Activated T-cell treated with anti-CD3 and anti-CD28 coated beads, Interleukin-2, amount 50 U/mL, for 24 hours (primary cell): ENCODE measurements around the gene CBX7.

Experiments
- DNase-seq: peaks from one replicate; pipeline ENCODE4 v3.0.0-alpha.2; 2020
- H3K27ac Mint-ChIP-seq: 2 replicates; pipeline ENCODE4 v1.8.0; 2020; ENCODE audit warnings: mild to moderate bottlenecking, mixed read lengths
- H3K27me3 Mint-ChIP-seq: 2 replicates; pipeline ENCODE4 v1.8.0; 2020; ENCODE audit warnings: mixed read lengths
- H3K36me3 Mint-ChIP-seq: 2 replicates; pipeline ENCODE4 v1.8.0; 2020; ENCODE audit warnings: low read depth, mixed read lengths
- H3K4me1 Mint-ChIP-seq: 2 replicates; pipeline ENCODE4 v1.8.0; 2020; ENCODE audit warnings: low read depth, mixed read lengths
- H3K4me3 Mint-ChIP-seq: 2 replicates; pipeline ENCODE4 v1.8.0; 2020; ENCODE audit warnings: mild to moderate bottlenecking, moderate library complexity, mixed read lengths
- H3K9me3 Mint-ChIP-seq: 2 replicates; pipeline ENCODE4 v1.8.0; 2020; ENCODE audit warnings: mixed read lengths

CBX7 gene

GRCh38 chr22:39130152-39130704, 22.3 kb downstream of the CBX7 start:
- Mint-ChIP-seq H3K4me3 (no peak overlapping the region), H3K36me3 (peaks cover 21% of the 10 kb centered on the region), H3K9me3 (no peaks in the 10 kb centered on the region), H3K27me3 (no peaks in the 10 kb centered on the region), H3K4me1 (peaks cover 4% of the 10 kb centered on the region), H3K27ac (no peak overlapping the region)
- DNase-seq, result no peak

GRCh38 chr22:39129746-39130145, 22.7 kb downstream of the CBX7 start:
- Mint-ChIP-seq H3K27ac (no peak overlapping the region), H3K9me3 (no peaks in the 10 kb centered on the region), H3K4me3 (no peak overlapping the region), H3K4me1 (peaks cover 3% of the 10 kb centered on the region), H3K36me3 (peaks cover 19% of the 10 kb centered on the region), H3K27me3 (no peaks in the 10 kb centered on the region)
- DNase-seq, result no peak

- no peak overlapping the region for H3K27ac Mint-ChIP-seq
- peaks cover 3% of the 10 kb centered on the region for H3K4me1 Mint-ChIP-seq
- peaks cover 19% of the 10 kb centered on the region for H3K36me3 Mint-ChIP-seq
- no peak overlapping the region for H3K4me3 Mint-ChIP-seq
- no peaks in the 10 kb centered on the region for H3K9me3 Mint-ChIP-seq
- DNase-seq, result no peak
- H3K27me3 Mint-ChIP-seq, result no peaks in the 10 kb centered on the region
Observed at GRCh38 chr22:39129081-39129480, 23.4 kb downstream of the CBX7 start.

GRCh38 chr22:39128508-39128907, 24.0 kb downstream of the CBX7 start:
- no peak overlapping the region for H3K4me3 Mint-ChIP-seq
- H3K27me3 Mint-ChIP-seq, result no peaks in the 10 kb centered on the region
- no peaks in the 10 kb centered on the region for H3K9me3 Mint-ChIP-seq
- DNase-seq, result no peak
- H3K27ac Mint-ChIP-seq, result no peak overlapping the region
- H3K4me1 Mint-ChIP-seq, result peaks cover 3% of the 10 kb centered on the region
- H3K36me3 Mint-ChIP-seq, result peaks cover 16% of the 10 kb centered on the region

- Mint-ChIP-seq H3K4me3 (no peak overlapping the region), H3K4me1 (peaks cover 13% of the 10 kb centered on the region), H3K36me3 (no peaks in the 10 kb centered on the region), H3K27me3 (no peaks in the 10 kb centered on the region), H3K9me3 (no peaks in the 10 kb centered on the region), H3K27ac (no peak overlapping the region)
- DNase-seq, result no peak
Observed at GRCh38 chr22:39125622-39126021, 26.9 kb downstream of the CBX7 start.

GRCh38 chr22:39123751-39124581, 28.5 kb downstream of the CBX7 start:
- peaks cover 15% of the 10 kb centered on the region for H3K4me1 Mint-ChIP-seq
- H3K36me3 Mint-ChIP-seq, result no peaks in the 10 kb centered on the region
- no peak overlapping the region for H3K4me3 Mint-ChIP-seq
- H3K27me3 Mint-ChIP-seq, result no peaks in the 10 kb centered on the region
- no peak for DNase-seq
- no peaks in the 10 kb centered on the region for H3K9me3 Mint-ChIP-seq
- no peak overlapping the region for H3K27ac Mint-ChIP-seq

- Mint-ChIP-seq H3K4me3 (no peak overlapping the region), H3K36me3 (no peaks in the 10 kb centered on the region), H3K9me3 (no peaks in the 10 kb centered on the region), H3K4me1 (peaks cover 21% of the 10 kb centered on the region), H3K27me3 (no peaks in the 10 kb centered on the region), H3K27ac (no peak overlapping the region)
- no peak for DNase-seq
Observed at GRCh38 chr22:39122772-39123470, 29.6 kb downstream of the CBX7 start.

GRCh38 chr22:39120983-39121382, 31.5 kb downstream of the CBX7 start:
- no peak for DNase-seq
- Mint-ChIP-seq H3K27ac (no peak overlapping the region), H3K4me1 (peaks cover 38% of the 10 kb centered on the region), H3K27me3 (no peaks in the 10 kb centered on the region), H3K4me3 (no peak overlapping the region), H3K9me3 (no peaks in the 10 kb centered on the region), H3K36me3 (no peaks in the 10 kb centered on the region)

GRCh38 chr22:39117585-39118191, 34.8 kb downstream of the CBX7 start:
- peak overlapping the region; percentile 36 for H3K4me3 Mint-ChIP-seq

GRCh38 chr22:39115977-39116621, 36.4 kb downstream of the CBX7 start:
- H3K27me3 Mint-ChIP-seq, result no peaks in the 10 kb centered on the region
- peak overlapping the region; percentile 36 for H3K4me3 Mint-ChIP-seq
- peaks cover 59% of the 10 kb centered on the region for H3K4me1 Mint-ChIP-seq

More at GRCh38 chr22:39117585-39118191, 34.8 kb downstream of the CBX7 start:
- peak; percentile 75 for DNase-seq
- H3K27ac Mint-ChIP-seq, result peak overlapping the region; percentile 93
- no peaks in the 10 kb centered on the region for H3K27me3 Mint-ChIP-seq
- H3K36me3 Mint-ChIP-seq, result no peaks in the 10 kb centered on the region
- H3K4me1 Mint-ChIP-seq, result peaks cover 67% of the 10 kb centered on the region
- no peaks in the 10 kb centered on the region for H3K9me3 Mint-ChIP-seq

GRCh38 chr22:39115570-39115969, 36.9 kb downstream of the CBX7 start:
- H3K4me3 Mint-ChIP-seq, result no peak overlapping the region
- H3K4me1 Mint-ChIP-seq, result peaks cover 62% of the 10 kb centered on the region

More at GRCh38 chr22:39115977-39116621, 36.4 kb downstream of the CBX7 start:
- H3K9me3 Mint-ChIP-seq, result no peaks in the 10 kb centered on the region
- DNase-seq, result no peak
- peak overlapping the region; percentile 93 for H3K27ac Mint-ChIP-seq
- no peaks in the 10 kb centered on the region for H3K36me3 Mint-ChIP-seq

GRCh38 chr22:39114112-39114511, 38.4 kb downstream of the CBX7 start:
- Mint-ChIP-seq H3K36me3 (no peaks in the 10 kb centered on the region), H3K27ac (peak overlapping the region; percentile 62), H3K4me1 (peaks cover 61% of the 10 kb centered on the region), H3K9me3 (no peaks in the 10 kb centered on the region), H3K27me3 (no peaks in the 10 kb centered on the region), H3K4me3 (no peak overlapping the region)
- DNase-seq, result no peak

More at GRCh38 chr22:39115570-39115969, 36.9 kb downstream of the CBX7 start:
- H3K36me3 Mint-ChIP-seq, result no peaks in the 10 kb centered on the region
- DNase-seq, result no peak
- H3K27ac Mint-ChIP-seq, result peak overlapping the region; percentile 93
- H3K9me3 Mint-ChIP-seq, result no peaks in the 10 kb centered on the region
- H3K27me3 Mint-ChIP-seq, result no peaks in the 10 kb centered on the region

GRCh38 chr22:39110631-39111561, 41.6 kb downstream of the CBX7 start:
- Mint-ChIP-seq H3K4me3 (no peak overlapping the region), H3K36me3 (no peaks in the 10 kb centered on the region), H3K9me3 (no peaks in the 10 kb centered on the region), H3K4me1 (peaks cover 39% of the 10 kb centered on the region), H3K27ac (no peak overlapping the region), H3K27me3 (no peaks in the 10 kb centered on the region)
- DNase-seq, result no peak
